Adipose tissue (tissue), 3 donors: ENCODE results near the gene MYLIP. TPM values are rescaled to one million over a fixed set of nuclear protein-coding genes. Genes with fewer than 3 reads are reported as not detected.

Experiments
- H3K27ac ChIP-seq: one replicate; pipeline ENCODE4 v1.5.1; 2013; ENCODE audit warnings: low read depth, low read length
- WGBS, 3 donors: extraction: QIAGEN DNeasy Blood & Tissue Kit; methylation state at CpG; one replicate each; pipeline ENCODE4 v1.1.7; 2013; 5-methylcytosine and 5-hydroxymethylcytosine counted together
- polyA plus RNA-seq, 3 donors: library from polyadenylated mRNA; stranded (reverse); fragments of 200-250 nt; gene quantifications; one replicate each; pipeline ENCODE4 v1.2.3, GENCODE V29; 2013
- donor health status: healthy with polysubstance abuse.
- donor health status: Bipolar disorder and iron deficiency.
- donor health status: healthy.

MYLIP gene
- polyA plus RNA-seq, 3 donors = 10.3 to 32.1 (median 24.0) TPM

- H3K27ac ChIP-seq = no peak overlapping the region
- WGBS, 3 donors = 17 to 36% (median 26%) methylated on average over 1 of the region's 1 CpG
Measured at GRCh38 chr6:16134430-16134829, 5.5 kb downstream of the MYLIP start.

- H3K27ac ChIP-seq = no peak overlapping the region
Measured at GRCh38 chr6:16135066-16135465, 6.2 kb downstream of the MYLIP start.

- H3K27ac ChIP-seq = no peak overlapping the region
- 77 to 87% (median 81%) methylated on average over 3 of the region's 3 CpGs for WGBS, 3 donors
Measured at GRCh38 chr6:16136091-16136490, 7.2 kb downstream of the MYLIP start.

GRCh38 chr6:16136621-16137450, 8.0 kb downstream of the MYLIP start:
- WGBS, 3 donors = 39 to 57% (median 47%) methylated on average over 5 of the region's 5 CpGs
- no peak overlapping the region for H3K27ac ChIP-seq

DNA sequence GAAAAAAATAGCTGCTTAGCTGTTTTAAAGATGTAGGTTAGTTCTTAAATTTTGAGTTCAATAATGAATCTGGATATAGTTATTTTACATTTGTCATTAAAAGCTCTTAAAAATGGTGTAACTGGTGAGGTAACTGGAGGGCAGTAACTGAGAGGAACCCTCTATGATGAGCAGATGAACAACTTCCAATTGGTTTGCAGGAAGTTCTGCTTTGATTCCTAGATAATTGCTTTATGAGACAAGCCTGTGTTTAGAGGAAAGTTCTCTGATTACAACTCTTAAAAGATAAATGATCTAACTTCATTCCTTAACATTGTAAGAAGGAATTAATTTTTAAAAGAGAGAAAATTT, 8.5 kb downstream of the MYLIP start:
- no peak overlapping the region for H3K27ac ChIP-seq

DNA sequence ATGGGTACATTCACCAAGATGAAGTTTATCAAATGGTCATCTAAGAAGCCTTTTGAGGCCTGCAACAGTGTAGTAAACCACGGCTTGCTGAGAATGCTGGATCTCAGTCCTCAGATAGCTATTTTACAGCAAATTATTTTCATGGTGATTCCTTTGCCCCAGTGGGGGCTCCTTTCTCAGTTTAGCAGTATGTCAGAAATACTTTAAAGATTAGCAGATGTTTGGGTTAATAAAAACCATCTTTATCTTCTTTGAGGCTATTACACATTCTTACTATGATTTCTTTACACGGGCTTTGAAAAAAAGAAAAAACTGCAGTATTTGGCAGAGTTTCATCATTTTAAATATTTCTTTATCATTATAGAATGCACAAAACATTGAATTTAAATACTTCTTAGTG, 10.7 kb downstream of the MYLIP start:
- no peak overlapping the region for H3K27ac ChIP-seq
- WGBS, 3 donors = 64 to 69% (median 69%) methylated on average over 2 of the region's 2 CpGs

DNA sequence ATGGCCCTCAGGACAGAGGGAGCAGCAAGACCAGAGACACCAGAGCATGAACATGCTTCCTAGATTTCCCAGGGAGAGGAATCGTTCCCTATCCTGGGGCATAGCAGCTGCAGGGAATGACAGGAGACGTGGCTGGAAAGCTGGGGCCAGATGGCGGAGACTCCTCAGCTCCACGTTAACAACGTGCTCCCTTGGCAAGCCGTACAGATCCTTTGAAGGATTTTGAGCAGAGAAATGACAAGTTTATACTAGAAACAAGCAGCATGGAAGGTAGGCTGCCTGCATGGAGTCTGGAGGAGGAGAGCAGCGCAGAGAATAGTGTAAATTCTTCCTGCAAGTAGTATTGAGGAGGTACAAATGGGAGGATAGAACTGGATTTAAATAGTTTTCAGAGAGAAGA, 11.7 kb downstream of the MYLIP start:
- 77 to 87% (median 83%) methylated on average over 7 of the region's 7 CpGs for WGBS, 3 donors
- no peak overlapping the region for H3K27ac ChIP-seq

DNA sequence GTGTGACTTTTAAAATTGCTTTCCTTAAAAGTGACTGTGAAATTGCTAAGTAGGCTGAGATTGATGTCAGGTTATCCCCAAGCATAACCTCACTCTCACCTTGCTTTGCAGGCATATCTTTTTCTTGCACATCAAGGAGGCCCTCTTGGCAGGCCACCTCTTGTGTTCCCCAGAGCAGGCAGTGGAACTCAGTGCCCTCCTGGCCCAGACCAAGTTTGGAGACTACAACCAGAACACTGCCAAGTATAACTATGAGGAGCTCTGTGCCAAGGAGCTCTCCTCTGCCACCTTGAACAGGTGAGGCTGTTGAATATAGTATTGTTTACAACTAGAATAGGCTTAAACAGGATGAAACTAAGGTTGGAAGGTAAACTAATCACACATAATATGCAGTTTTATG, 12.6 kb downstream of the MYLIP start:
- no peak overlapping the region for H3K27ac ChIP-seq

GRCh38 chr6:16145038-16145437, 16.2 kb downstream of the MYLIP start:
- WGBS, 3 donors = 89 to 93% (median 93%) methylated on average over 13 of the region's 13 CpGs
- no peak overlapping the region for H3K27ac ChIP-seq

DNA sequence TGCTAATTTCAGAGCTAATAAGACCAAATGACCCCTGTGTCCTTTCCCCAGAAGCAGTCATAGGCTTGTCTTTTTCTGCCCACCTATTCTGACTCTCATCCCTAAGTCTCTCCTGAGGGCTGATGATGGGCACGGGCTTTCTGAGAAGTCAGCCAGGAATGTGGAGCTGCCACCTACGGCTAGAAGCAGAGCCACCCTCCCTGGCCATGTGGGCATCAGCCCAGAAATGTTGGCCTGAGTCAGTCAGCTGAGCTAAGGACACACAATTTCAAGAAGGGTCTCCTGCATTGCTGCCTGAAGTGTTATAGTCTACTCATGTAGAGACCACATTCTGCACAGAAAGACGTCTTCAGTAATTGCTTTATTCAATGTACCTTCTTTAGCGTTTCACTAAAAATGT, 17.1 kb downstream of the MYLIP start:
- 49 to 83% (median 79%) methylated on average over 4 of the region's 4 CpGs for WGBS, 3 donors
- H3K27ac ChIP-seq = no peak overlapping the region

- 18 to 61% (median 57%) methylated on average over 8 of the region's 8 CpGs for WGBS, 3 donors
- H3K27ac ChIP-seq = no peak overlapping the region
Measured at GRCh38 chr6:16146527-16146955, 17.7 kb downstream of the MYLIP start.

DNA sequence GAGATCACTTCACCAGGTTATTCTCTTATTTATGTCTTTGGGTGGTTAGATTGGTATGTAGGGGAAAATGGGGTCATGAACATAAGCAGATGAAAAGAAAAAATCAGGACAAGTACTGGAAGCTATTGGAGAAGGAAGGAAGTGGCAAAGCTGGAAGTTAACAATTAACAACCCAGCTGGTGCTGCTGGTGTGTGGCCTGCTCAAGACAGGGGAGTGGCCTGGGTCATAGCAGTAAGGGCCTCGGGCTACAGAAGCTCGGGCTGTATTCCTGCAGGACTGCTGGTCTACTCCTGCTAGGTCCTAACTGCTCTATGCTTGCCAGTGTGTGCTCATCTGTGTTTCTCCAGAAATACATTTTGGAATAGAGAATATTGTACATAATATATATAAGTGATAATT, 19.6 kb downstream of the MYLIP start:
- WGBS, 3 donors = 14 to 88% (median 71%) methylated on average over 2 of the region's 2 CpGs
- no peak overlapping the region for H3K27ac ChIP-seq

GRCh38 chr6:16149305-16149704, 20.4 kb downstream of the MYLIP start:
- no peak overlapping the region for H3K27ac ChIP-seq
- WGBS, 3 donors = 94 to 97% (median 97%) methylated on average over 2 of the region's 2 CpGs

DNA sequence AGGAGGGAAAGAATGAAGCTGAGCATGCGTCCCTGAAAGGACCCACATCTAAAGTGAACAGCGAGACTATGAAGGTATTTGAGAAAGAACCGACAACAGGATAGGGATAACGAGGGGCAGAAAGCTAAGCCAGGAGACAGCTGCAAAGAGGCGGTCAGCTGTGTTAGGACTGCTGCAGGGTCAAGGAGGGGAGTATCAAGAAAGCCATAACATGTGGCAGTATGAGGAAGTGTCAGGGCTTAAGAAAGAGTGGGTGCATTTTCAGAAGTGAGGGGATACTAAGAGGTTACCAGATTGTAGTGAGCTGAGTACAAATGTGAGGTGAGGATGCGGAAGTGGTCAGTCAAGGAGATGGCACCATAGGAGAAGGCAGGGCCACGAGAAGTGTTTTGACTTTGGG, 21.2 kb downstream of the MYLIP start:
- 94 to 98% (median 96%) methylated on average over 7 of the region's 7 CpGs for WGBS, 3 donors
- H3K27ac ChIP-seq = no peak overlapping the region

DNA sequence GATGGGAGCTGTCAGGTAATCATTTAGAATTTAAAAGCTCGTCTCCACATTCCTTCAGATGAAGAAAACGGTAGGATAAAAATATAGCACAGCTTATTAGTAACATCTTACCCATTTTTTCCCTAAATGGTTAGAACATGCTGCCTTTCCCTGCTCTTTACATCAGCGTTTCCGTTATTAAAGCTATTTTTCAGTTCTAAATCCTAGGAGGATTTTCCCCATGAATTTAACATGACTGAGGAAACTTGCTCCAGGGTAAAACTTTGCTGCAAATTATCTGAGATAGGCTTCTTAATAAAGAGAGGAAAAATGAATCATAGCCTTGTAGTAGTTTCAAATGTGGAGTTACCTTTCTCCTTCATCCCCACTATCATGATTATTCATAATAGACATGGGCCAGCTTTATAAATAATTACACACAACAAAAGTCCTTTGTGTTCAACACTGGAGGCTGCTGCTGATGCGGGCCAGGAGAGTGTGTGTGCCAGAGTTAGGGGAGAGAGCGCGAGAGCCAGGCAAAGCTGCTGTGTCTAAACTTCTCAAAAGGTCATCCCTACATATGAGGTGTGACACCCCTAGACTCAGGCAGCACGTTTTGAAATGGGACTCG, 24.4 kb downstream of the MYLIP start:
- no peak overlapping the region for H3K27ac ChIP-seq
- WGBS, 3 donors = 79 to 88% (median 87%) methylated on average over 9 of the region's 9 CpGs

DNA sequence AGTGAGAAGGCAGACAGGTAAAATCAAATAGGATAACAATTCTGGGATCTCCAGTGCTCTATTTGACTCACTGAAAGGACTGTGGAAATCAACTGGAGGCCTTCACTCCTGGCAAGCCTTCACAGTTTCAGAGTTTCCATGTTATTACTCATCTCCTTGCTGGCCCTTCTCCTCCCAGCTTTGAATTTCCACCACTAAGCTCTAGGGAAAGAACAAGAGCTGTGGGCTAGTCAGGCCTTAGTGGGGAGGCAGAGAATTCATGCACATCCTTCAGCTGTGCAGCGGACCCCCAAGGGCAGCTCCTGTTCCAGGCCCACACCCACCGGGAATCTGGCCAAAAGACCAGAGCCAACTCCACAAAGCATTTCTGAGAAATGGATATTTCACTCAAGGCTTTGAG, 26.0 kb downstream of the MYLIP start:
- H3K27ac ChIP-seq = no peak overlapping the region

GRCh38 chr6:16157492-16157891, 28.6 kb downstream of the MYLIP start:
- 43 to 71% (median 44%) methylated on average over 3 of the region's 3 CpGs for WGBS, 3 donors
- H3K27ac ChIP-seq = no peak overlapping the region

More for the DNA sequence above, 26.0 kb downstream of the MYLIP start:
- 71 to 86% (median 73%) methylated on average over 2 of the region's 2 CpGs for WGBS, 3 donors

DNA sequence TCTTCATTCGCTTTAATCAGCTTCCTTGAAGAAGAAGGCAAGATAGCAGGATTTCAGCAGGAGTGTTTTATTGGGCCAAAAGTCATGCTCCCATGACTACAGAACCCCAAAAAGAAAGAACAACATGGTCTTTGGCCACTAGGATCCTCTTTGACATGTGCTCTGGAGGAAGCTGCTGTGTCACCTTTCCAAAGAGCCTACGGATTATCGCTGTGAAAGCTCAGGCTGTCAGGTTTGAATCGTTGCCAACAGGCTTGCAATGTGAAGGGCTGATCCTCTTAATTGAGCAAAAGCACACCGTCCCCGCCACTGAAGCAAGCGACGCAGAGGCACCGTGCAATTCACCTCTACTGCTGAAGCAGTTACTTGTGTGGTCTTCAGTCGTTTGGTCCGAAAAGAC, 29.0 kb downstream of the MYLIP start:
- H3K27ac ChIP-seq = no peak overlapping the region
- 37 to 77% (median 48%) methylated on average over 11 of the region's 11 CpGs for WGBS, 3 donors

DNA sequence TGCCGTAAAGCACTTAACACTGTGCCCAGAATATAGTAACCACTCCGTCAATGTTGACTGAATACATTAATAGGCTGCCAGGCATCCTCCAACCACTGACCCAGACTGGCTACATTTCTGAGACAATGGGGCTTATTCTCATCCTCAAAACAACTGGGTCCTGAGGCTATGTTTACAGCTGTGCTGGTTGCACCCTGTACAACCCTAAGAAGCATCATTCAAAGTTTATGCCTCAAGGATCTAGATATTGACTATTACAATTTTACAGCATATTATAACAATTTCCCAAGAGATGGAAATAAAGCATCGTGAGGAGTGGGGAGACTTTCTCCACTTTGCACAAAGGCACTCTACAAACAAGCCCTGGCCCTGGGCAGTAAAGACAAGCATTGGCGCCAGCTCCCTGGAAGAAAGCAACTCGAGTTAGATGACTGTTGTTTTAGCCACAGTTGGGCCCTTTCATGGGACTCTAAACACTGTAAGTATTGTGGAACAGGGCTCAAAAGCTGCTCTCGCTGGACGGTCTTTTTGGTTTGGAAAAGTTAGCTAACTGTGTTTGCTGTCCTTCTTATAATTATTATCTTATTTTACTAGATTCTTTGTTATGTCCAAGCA, 30.2 kb downstream of the MYLIP start:
- 81 to 94% (median 94%) methylated on average over 7 of the region's 7 CpGs for WGBS, 3 donors
- no peak overlapping the region for H3K27ac ChIP-seq

- no peak overlapping the region for H3K27ac ChIP-seq
- WGBS, 3 donors = 96 to 97% (median 96%) methylated on average over 11 of the region's 11 CpGs
Measured at GRCh38 chr6:16160794-16161193, 31.9 kb downstream of the MYLIP start.
